ENCODE results near the gene FOXK2.

DNA sequence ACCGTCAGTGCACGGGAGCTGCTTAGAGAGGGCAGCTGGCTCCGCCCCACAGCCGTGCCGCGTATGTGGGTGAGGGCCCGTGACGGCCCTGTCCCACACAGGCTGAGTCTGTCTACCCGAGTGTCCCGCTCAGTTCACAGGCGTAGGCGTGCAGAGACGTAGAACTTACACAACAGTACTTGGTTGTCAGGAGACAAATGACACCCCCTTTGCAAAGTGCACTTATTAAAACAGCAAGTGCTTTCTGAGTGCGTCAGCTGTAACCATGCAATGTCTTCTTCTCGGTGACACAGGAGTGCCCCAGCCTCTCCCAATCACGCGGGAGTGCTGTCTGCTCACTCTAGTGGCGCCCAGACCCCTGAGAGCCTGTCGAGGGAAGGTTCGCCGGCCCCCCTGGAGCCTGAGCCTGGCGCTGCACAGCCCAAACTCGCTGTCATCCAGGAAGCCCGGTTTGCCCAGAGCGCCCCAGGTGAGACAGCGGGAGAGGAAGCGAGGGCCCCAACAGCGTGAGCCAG is 64.2 kb downstream of the FOXK2 start:
- TF ChIP-seq POLR2A (IDR thresholded peaks at IDR 0.05; ENCODE audit: low read length) (no peak), GATA1 (IDR thresholded peaks at IDR 0.05; ENCODE audit: low read depth, low read length) (no peak)

All from erythroblast (primary cell).